ENCODE measurements around the gene MLLT3. TPM values are rescaled to one million over a fixed set of nuclear protein-coding genes. Genes with fewer than 3 reads are reported as not detected.

Gene MLLT3
- total RNA-seq, 1 donor from 2014 or later: 17.5 TPM

DNA sequence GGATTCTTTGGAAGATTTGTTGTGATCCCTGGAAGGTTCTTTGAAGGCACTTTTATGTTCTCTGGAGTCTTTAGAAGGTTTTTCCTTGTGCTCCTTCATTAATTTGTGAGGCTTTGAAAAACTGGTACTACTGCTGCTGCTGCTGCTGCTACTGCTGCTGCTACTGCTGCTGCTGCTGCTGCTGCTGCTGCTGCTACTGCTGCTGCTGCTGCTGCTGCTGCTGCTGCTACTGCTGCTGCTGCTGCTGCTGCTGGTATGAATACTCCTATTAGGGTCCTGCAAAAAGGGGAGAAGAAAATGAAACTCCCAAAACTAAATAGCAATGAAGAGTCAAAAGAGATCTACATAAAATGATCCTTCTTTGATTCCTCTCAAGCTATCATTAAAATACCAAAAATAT, 208.1 kb downstream of the MLLT3 start:
- TF ChIP-seq, protein P1, sequence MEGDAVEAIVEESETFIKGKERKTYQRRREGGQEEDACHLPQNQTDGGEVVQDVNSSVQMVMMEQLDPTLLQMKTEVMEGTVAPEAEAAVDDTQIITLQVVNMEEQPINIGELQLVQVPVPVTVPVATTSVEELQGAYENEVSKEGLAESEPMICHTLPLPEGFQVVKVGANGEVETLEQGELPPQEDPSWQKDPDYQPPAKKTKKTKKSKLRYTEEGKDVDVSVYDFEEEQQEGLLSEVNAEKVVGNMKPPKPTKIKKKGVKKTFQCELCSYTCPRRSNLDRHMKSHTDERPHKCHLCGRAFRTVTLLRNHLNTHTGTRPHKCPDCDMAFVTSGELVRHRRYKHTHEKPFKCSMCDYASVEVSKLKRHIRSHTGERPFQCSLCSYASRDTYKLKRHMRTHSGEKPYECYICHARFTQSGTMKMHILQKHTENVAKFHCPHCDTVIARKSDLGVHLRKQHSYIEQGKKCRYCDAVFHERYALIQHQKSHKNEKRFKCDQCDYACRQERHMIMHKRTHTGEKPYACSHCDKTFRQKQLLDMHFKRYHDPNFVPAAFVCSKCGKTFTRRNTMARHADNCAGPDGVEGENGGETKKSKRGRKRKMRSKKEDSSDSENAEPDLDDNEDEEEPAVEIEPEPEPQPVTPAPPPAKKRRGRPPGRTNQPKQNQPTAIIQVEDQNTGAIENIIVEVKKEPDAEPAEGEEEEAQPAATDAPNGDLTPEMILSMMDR (IDR thresholded peaks at IDR 0.05; ENCODE audit: borderline replicate concordance): no peak
- peaks cover 11% of the 10 kb centered on the region for H3K36me3 ChIP-seq
- intact Hi-C loops (cut with micrococcal nuclease): no loop called here

DNA sequence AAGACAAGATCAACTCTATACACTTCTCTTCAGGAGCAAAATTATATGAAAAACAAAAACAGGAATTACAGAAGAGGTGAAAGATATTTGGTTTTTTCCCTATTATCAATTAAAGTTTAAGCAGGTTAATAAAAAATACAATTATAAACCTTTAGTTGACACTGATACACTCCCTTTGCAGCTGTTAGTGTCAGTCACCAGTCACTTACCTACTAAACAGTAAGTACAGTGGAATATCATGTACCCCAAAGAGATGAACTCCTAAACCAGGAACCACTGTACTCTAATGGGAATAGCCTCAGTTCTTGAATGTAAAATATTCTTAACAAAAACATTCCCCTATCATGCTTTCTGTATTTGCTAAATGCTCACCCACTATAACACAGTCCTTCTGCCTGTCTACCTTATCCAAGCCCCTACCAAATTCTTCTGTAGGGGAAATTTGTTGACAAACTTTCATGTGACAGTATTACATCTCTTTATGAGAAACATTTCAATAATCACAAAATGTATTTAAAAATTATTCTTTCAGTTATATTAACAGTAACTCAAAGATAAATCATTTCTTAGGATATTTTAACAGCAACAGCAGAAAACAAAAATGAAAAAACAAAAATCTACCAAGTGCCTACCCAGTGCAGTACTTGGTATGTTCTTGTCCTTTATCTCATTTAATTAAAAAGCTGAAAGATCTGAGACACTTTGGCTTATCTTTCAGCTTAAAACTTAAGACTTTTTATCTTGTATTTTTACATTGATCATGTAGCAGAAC, 212.8 kb downstream of the MLLT3 start:
- intact Hi-C loops (cut with micrococcal nuclease): no loop called here
- no peak for DNase-seq
- Histone ChIP-seq H3K36me3 (peaks cover 11% of the 10 kb centered on the region), H3K27ac (replicated peaks) (no peak overlapping the region), H3K9me3 (replicated peaks) (no peaks in the 10 kb centered on the region), H3K4me1 (no peaks in the 10 kb centered on the region), H3K27me3 (ENCODE audit: low read depth) (no peaks in the 10 kb centered on the region), H3K4me3 (no peak overlapping the region)
- TF ChIP-seq, protein P1 (IDR thresholded peaks at IDR 0.05; ENCODE audit: borderline replicate concordance): no peak

More for the DNA sequence above, 208.1 kb downstream of the MLLT3 start:
- H3K27ac ChIP-seq (replicated peaks): no peak overlapping the region
- no peak for DNase-seq
- no peaks in the 10 kb centered on the region for H3K4me1 ChIP-seq
- no peak overlapping the region for H3K4me3 ChIP-seq
- no peaks in the 10 kb centered on the region for H3K9me3 ChIP-seq (replicated peaks)
- H3K27me3 ChIP-seq (ENCODE audit: low read depth): no peaks in the 10 kb centered on the region

DNA sequence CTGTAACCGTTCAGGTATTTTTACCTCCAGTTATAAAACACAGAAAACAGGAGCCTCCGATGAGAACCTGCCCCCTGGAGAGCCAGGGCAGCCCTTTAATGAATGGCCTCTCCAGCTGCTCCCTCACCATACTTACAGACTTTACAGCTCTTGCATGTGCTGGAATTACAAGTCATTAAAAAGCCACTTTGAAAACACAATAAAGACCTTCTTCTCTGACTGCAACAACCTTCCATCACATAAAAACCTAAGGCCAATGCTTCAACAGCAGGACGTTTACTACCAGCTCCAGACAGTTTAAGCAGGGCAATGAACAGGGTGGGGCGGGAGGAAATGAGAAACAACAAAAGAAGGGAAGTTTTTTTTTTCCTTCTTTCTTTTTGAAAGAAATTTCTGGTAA, 213.8 kb downstream of the MLLT3 start:
- no peaks in the 10 kb centered on the region for H3K4me1 ChIP-seq
- no peak for DNase-seq
- no peaks in the 10 kb centered on the region for H3K9me3 ChIP-seq (replicated peaks)
- no peak overlapping the region for H3K4me3 ChIP-seq
- H3K27ac ChIP-seq (replicated peaks): no peak overlapping the region
- no peaks in the 10 kb centered on the region for H3K27me3 ChIP-seq (ENCODE audit: low read depth)
- TF ChIP-seq, protein P1 (IDR thresholded peaks at IDR 0.05; ENCODE audit: borderline replicate concordance): no peak
- peaks cover 4% of the 10 kb centered on the region for H3K36me3 ChIP-seq
- intact Hi-C loops (cut with micrococcal nuclease): no loop called here

DNA sequence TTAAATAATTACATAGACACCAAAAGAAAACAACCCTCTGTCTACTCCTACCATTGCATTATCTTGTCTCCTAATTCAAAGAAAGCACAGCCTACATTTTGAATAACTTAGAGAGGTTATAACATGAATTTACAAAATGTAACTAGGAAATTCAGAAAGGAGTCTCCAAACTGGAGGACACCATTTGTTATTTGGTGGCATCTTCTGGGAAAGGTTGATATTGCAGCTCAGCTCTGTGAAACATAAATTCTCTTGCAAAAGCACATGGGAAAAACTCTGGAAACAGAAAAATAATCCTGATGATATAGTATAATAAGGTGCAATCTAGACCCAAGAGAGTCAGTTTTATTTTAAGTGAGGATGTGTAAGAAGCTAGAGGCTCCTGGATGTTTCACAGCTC, 215.3 kb downstream of the MLLT3 start:
- Histone ChIP-seq H3K4me3 (no peak overlapping the region), H3K4me1 (no peaks in the 10 kb centered on the region), H3K36me3 (no peaks in the 10 kb centered on the region), H3K27ac (replicated peaks) (no peak overlapping the region), H3K9me3 (replicated peaks) (no peaks in the 10 kb centered on the region), H3K27me3 (ENCODE audit: low read depth) (no peaks in the 10 kb centered on the region)
- intact Hi-C loops (cut with micrococcal nuclease): no loop called here
- no peak for DNase-seq
- TF ChIP-seq, protein P1 (IDR thresholded peaks at IDR 0.05; ENCODE audit: borderline replicate concordance): no peak

DNA sequence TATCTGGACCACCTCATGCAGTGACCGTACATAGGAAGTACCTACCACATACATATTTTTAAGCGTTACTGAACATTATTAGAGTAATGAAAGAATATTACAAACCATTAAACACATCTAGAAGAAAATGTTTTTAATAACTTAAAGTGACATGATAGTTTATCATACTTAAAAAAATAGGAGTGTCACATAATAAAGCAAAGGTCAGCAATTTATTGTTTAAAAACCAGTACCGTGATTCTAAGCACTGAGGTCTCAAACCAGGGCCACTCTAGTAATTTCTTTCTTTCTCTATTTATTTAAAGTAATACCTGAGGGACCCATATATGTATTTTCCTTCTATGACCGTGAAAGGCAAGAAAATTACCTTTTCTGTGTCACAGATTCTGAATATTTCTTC, 216.0 kb downstream of the MLLT3 start:
- intact Hi-C loops (cut with micrococcal nuclease): no loop called here
- Histone ChIP-seq H3K4me1 (no peaks in the 10 kb centered on the region), H3K9me3 (replicated peaks) (no peaks in the 10 kb centered on the region), H3K27me3 (ENCODE audit: low read depth) (no peaks in the 10 kb centered on the region), H3K36me3 (no peaks in the 10 kb centered on the region), H3K4me3 (no peak overlapping the region), H3K27ac (replicated peaks) (no peak overlapping the region)
- TF ChIP-seq, protein P1 (IDR thresholded peaks at IDR 0.05; ENCODE audit: borderline replicate concordance): no peak
- DNase-seq: no peak
